Effector memory CD4-positive, alpha-beta T cell (primary cell): ENCODE results near the gene EFCC1.

Source experiments
- DNase-seq, 3 donors: peaks; one replicate each; pipeline ENCODE4 v3.0.0-alpha.2; 2020
- H3K27ac ChIP-seq: 2 replicates; pipeline ENCODE4 v1.7.0; 2013; ENCODE audit warnings: mild to moderate bottlenecking, low read length, moderate library complexity; ENCODE audit not compliant: insufficient read depth, poor library complexity, severe bottlenecking
- H3K27me3 ChIP-seq: replicated peaks from 2 replicates; pipeline ENCODE4 v1.7.0; 2013; ENCODE audit warnings: mild to moderate bottlenecking, low read length; ENCODE audit not compliant: insufficient read depth, control insufficient read depth, poor library complexity, severe bottlenecking
- H3K36me3 ChIP-seq: 2 replicates; pipeline ENCODE4 v1.7.0; 2013; ENCODE audit warnings: mild to moderate bottlenecking, low read length, moderate library complexity; ENCODE audit not compliant: control insufficient read depth, insufficient read depth
- H3K4me1 ChIP-seq: 2 replicates; pipeline ENCODE4 v1.7.0; 2013; ENCODE audit warnings: low read length, mild to moderate bottlenecking; ENCODE audit not compliant: control insufficient read depth, insufficient read depth, poor library complexity, severe bottlenecking
- H3K4me3 ChIP-seq: 2 replicates; pipeline ENCODE4 v1.7.0; 2013; ENCODE audit warnings: low read length, low read depth, mild to moderate bottlenecking; ENCODE audit not compliant: insufficient read depth, poor library complexity, severe bottlenecking
- H3K9me3 ChIP-seq: 2 replicates; pipeline ENCODE4 v1.7.0; 2013; ENCODE audit warnings: mild to moderate bottlenecking, low read length, moderate library complexity; ENCODE audit not compliant: control insufficient read depth

The EFCC1 gene

GRCh38 chr3:129030611-129031010 lies 29.5 kb downstream of the EFCC1 start:
- no peak for DNase-seq
- Histone ChIP-seq H3K4me3 (no peak overlapping the region), H3K27ac (no peak overlapping the region), H3K4me1 (peaks cover 11% of the 10 kb centered on the region), H3K27me3 (no peaks in the 10 kb centered on the region), H3K36me3 (no peaks in the 10 kb centered on the region), H3K9me3 (no peaks in the 10 kb centered on the region)

- no peaks in the 10 kb centered on the region for H3K36me3 ChIP-seq
- no peak for DNase-seq
- H3K27me3 ChIP-seq = no peaks in the 10 kb centered on the region
- no peak overlapping the region for H3K4me3 ChIP-seq
- H3K4me1 ChIP-seq = peaks cover 6% of the 10 kb centered on the region
- H3K9me3 ChIP-seq = no peaks in the 10 kb centered on the region
- no peak overlapping the region for H3K27ac ChIP-seq
Measured at GRCh38 chr3:129031476-129032215, 30.5 kb downstream of the EFCC1 start.

GRCh38 chr3:129032716-129033115 lies 31.6 kb downstream of the EFCC1 start:
- no peaks in the 10 kb centered on the region for H3K4me1 ChIP-seq
- H3K4me3 ChIP-seq = no peak overlapping the region
- no peak overlapping the region for H3K27ac ChIP-seq
- no peak for DNase-seq
- no peaks in the 10 kb centered on the region for H3K36me3 ChIP-seq
- H3K27me3 ChIP-seq = no peaks in the 10 kb centered on the region
- H3K9me3 ChIP-seq = no peaks in the 10 kb centered on the region

GRCh38 chr3:129033151-129033550 lies 32.0 kb downstream of the EFCC1 start:
- no peak for DNase-seq
- no peaks in the 10 kb centered on the region for H3K9me3 ChIP-seq
- no peaks in the 10 kb centered on the region for H3K4me1 ChIP-seq
- no peak overlapping the region for H3K27ac ChIP-seq
- H3K27me3 ChIP-seq = no peaks in the 10 kb centered on the region
- no peak overlapping the region for H3K4me3 ChIP-seq
- no peaks in the 10 kb centered on the region for H3K36me3 ChIP-seq

- H3K36me3 ChIP-seq = no peaks in the 10 kb centered on the region
- DNase-seq = no peak
- no peaks in the 10 kb centered on the region for H3K9me3 ChIP-seq
- H3K27me3 ChIP-seq = peaks cover 3% of the 10 kb centered on the region
- H3K4me3 ChIP-seq = no peak overlapping the region
- H3K27ac ChIP-seq = no peak overlapping the region
- no peaks in the 10 kb centered on the region for H3K4me1 ChIP-seq
Measured at GRCh38 chr3:129033633-129034321, 32.7 kb downstream of the EFCC1 start.

GRCh38 chr3:129034642-129035041 lies 33.5 kb downstream of the EFCC1 start:
- Histone ChIP-seq H3K9me3 (no peaks in the 10 kb centered on the region), H3K36me3 (no peaks in the 10 kb centered on the region)

GRCh38 chr3:129035360-129036221 lies 34.5 kb downstream of the EFCC1 start:
- no peaks in the 10 kb centered on the region for H3K9me3 ChIP-seq
- H3K36me3 ChIP-seq = no peaks in the 10 kb centered on the region
- H3K27me3 ChIP-seq = peaks cover 3% of the 10 kb centered on the region
- no peak overlapping the region for H3K27ac ChIP-seq
- no peak overlapping the region for H3K4me3 ChIP-seq
- no peak for DNase-seq
- H3K4me1 ChIP-seq = no peaks in the 10 kb centered on the region

More at GRCh38 chr3:129034642-129035041, 33.5 kb downstream of the EFCC1 start:
- H3K27ac ChIP-seq = no peak overlapping the region
- H3K27me3 ChIP-seq = peaks cover 3% of the 10 kb centered on the region
- no peak for DNase-seq
- no peaks in the 10 kb centered on the region for H3K4me1 ChIP-seq
- H3K4me3 ChIP-seq = no peak overlapping the region

GRCh38 chr3:129036222-129037092 lies 35.4 kb downstream of the EFCC1 start:
- H3K4me3 ChIP-seq = no peak overlapping the region
- no peak for DNase-seq
- H3K9me3 ChIP-seq = no peaks in the 10 kb centered on the region
- H3K4me1 ChIP-seq = no peaks in the 10 kb centered on the region
- no peak overlapping the region for H3K27ac ChIP-seq
- no peaks in the 10 kb centered on the region for H3K36me3 ChIP-seq
- peaks cover 3% of the 10 kb centered on the region for H3K27me3 ChIP-seq

- H3K36me3 ChIP-seq = no peaks in the 10 kb centered on the region
- no peak overlapping the region for H3K27ac ChIP-seq
- H3K4me1 ChIP-seq = no peaks in the 10 kb centered on the region
- peaks cover 3% of the 10 kb centered on the region for H3K27me3 ChIP-seq
- H3K4me3 ChIP-seq = no peak overlapping the region
- no peaks in the 10 kb centered on the region for H3K9me3 ChIP-seq
- DNase-seq = no peak
Measured at GRCh38 chr3:129037093-129037419, 36.0 kb downstream of the EFCC1 start.
